IPS-18c (cell line): ENCODE results near the gene NPY.

ENCODE experiments used
- H3K4me3 ChIP-seq: 2 replicates; pipeline ENCODE4 v1.7.0; 2013; ENCODE audit warnings: low read depth, mild to moderate bottlenecking, low read length, moderate library complexity; ENCODE audit not compliant: insufficient read depth
- H3K9me3 ChIP-seq: one replicate; pipeline ENCODE4 v1.6.1; 2013; ENCODE audit warnings: mild to moderate bottlenecking, low read length, moderate library complexity; ENCODE audit not compliant: control insufficient read depth, insufficient read depth

The NPY gene

DNA sequence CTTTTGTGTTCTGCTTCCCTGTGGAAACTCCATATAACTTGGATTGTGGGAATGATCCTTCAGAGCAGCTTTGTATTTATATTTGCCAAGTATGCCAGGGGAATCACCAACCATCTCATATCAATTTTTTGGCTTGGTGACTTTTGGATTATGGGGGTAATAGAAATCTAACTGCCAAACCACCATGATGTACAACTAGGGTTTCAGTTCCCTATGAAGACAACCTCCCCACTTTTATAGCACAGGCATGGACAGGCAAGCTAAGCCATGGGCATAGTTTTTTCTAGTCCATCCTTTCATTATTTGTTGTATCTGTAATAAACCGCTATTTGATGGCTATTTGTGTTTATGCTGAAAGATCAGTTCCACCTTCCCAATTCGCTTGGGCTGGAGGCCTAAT is 17.7 kb downstream of the NPY start:
- no peak overlapping the region for H3K4me3 ChIP-seq
- H3K9me3 ChIP-seq, result no peaks in the 10 kb centered on the region

DNA sequence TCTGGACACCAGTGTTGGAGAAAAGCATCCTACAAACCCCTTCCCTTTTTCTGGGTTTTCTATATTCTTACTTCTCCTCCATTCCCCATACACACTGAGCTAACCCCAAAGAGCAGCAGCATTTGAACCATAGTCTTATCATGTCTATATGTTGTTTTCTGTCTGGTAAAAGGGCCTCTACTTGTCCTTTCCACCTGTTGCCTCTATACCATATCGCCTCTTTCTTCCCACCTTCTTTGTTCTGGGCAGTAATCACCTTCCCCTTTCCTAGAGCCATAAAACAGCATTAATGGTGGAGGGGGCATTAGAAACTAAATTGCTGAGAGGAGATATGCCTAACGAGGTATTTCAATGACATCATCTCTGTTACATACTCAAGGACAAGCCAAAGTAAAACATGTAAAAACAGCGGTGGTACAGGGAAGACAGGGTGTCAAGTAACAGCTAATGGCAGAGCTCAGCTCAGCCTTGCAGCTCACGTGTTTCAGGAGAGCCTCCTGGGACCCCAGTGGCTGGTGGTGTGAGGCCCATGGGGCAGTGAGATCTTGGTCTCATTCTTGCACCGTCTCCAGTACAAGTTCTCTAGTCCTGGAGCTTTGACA is 20.6 kb downstream of the NPY start:
- Histone ChIP-seq H3K9me3 (no peaks in the 10 kb centered on the region), H3K4me3 (no peak overlapping the region)

DNA sequence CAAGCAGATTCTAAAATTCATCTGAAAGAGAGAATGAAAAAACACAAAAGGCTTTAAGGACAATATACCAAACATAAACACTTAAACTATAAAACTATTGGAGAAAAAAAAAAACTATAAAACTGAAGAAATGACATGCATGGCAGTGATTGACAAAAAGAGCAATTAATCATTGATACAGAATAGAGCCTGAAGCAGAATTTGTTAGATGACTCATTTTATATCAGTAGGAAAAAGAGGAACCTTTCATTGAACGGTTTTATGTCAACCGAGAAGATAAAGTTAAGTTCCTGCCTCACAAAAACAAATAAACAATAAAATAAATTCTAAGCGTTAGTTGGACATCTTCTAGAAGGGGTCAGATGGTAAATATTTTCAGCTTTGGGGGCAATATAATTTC is 23.3 kb downstream of the NPY start:
- no peak overlapping the region for H3K4me3 ChIP-seq
- no peaks in the 10 kb centered on the region for H3K9me3 ChIP-seq

GRCh38 chr7:24312588-24312987 is 28.6 kb downstream of the NPY start:
- H3K9me3 ChIP-seq, result no peaks in the 10 kb centered on the region
- H3K4me3 ChIP-seq, result no peak overlapping the region

DNA sequence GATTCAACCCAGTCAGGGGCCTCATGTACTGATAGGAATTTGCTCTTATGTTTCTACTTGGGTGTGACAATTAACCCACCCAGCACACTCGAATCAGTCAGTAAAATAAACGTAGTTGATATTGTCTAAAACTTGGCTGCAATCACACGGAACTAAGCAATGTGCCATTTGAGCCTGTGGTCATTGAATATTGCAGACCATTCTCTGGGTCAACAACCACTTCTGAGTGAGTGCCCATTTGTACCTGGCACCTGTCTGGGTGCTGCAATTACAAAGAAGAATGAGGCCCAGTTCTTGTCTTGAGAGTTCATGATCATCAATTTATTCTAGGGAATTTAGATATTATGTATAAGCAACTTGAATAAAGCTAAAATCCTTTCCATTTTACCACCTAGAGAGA is 29.8 kb downstream of the NPY start:
- H3K9me3 ChIP-seq, result no peaks in the 10 kb centered on the region
- no peak overlapping the region for H3K4me3 ChIP-seq

DNA sequence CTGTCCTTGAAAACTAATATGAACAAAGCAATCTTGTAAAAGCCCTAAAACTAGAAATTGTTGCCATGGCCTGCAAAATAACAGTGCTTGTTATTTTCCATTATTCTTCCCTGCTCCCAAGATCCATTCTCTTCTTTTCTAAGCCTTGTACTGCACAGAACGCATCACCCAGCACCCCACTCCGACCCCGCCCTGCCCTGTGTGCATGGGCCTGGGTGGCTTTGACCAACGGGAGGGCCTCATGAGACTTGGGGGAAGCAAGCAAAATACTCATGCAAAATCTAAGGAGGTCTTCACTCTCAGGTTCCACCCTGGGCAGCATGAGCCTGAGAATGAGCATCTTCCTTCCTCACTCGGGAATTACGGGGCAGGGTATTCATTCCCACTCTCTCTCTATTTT is 32.4 kb downstream of the NPY start:
- no peaks in the 10 kb centered on the region for H3K9me3 ChIP-seq
- H3K4me3 ChIP-seq, result no peak overlapping the region

DNA sequence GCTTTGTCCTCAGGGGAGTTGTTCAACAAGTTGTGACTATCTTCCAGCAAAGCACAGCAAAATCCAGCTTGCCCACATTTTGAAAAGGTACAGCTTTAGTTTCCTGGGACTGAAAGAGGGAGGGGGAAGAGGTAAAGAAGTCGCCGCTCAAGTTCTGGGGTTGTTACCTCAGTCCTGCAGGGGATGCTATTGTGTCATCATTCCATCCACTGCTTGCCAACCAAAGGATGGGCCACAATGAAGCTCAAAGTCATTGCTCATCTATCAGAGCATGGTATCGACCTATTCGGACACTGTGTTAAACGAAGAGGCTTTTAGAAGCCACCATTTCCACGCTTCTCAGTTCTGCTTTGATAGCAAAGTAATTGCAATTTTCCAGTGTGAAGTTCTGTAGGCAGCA is 34.3 kb downstream of the NPY start:
- Histone ChIP-seq H3K4me3 (no peak overlapping the region), H3K9me3 (no peaks in the 10 kb centered on the region)

- Histone ChIP-seq H3K9me3 (no peaks in the 10 kb centered on the region), H3K4me3 (no peak overlapping the region)
Observed at GRCh38 chr7:24319209-24319608, 35.2 kb downstream of the NPY start.

GRCh38 chr7:24323961-24324480 is 40.0 kb downstream of the NPY start:
- Histone ChIP-seq H3K4me3 (no peak overlapping the region), H3K9me3 (no peaks in the 10 kb centered on the region)

DNA sequence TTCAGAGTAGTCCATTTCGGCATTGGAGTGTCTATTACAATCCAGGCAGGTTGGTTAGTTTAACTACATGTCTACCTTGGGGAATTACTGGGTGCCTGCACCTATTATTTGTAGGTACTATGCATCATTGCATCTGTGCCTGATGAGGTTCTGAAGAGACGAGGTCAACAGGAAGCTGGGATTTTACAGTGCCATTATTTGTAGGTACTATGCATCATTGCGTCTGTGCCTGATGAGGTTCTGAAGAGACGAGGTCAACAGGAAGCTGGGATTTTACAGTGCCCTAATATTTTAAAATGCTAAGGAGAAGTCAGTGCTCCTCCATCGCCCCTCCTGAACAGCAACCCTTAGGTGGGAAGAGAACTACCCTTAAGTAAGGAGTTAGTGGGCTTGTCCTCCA is 41.7 kb downstream of the NPY start:
- H3K9me3 ChIP-seq, result no peaks in the 10 kb centered on the region
- H3K4me3 ChIP-seq, result no peak overlapping the region

DNA sequence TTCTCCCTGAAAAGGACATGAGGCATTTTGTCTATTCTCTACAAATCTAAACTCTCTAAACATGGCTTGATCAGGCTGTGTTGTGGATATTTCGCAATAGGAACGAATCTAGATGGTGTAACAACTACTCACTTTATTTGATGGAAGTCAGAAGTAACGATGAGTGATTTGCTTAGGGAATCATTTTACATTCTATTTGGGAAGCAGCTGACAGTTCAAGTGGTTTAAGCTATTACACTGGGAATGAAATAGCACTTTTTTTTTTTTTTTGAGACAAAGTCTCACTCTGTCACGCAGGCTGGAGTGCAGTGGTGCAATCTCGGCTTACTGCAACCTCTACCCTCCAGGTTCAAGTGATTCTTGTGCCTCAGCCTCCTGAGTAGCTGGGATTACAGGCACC is 44.1 kb downstream of the NPY start:
- H3K4me3 ChIP-seq, result no peak overlapping the region
- no peaks in the 10 kb centered on the region for H3K9me3 ChIP-seq

DNA sequence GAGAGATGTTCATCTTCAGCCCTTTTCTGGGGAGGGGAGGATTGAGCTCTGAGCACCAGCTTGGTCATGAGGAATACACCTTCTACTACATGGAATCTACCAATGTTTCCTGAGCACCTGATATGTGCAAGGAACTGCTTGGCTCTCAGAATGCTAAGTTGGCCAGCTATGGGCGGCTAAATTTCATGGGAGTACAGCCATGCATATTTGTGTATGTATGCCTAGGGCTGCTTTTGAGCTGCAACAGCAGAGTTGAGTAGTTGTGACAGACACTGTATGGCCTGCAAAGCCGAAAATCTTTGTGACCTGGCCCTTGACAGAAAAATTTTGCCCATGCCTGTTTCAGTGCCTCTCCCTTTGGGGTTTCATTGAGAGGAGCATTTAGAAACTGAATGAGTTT is 44.9 kb downstream of the NPY start:
- no peak overlapping the region for H3K4me3 ChIP-seq
- no peaks in the 10 kb centered on the region for H3K9me3 ChIP-seq

DNA sequence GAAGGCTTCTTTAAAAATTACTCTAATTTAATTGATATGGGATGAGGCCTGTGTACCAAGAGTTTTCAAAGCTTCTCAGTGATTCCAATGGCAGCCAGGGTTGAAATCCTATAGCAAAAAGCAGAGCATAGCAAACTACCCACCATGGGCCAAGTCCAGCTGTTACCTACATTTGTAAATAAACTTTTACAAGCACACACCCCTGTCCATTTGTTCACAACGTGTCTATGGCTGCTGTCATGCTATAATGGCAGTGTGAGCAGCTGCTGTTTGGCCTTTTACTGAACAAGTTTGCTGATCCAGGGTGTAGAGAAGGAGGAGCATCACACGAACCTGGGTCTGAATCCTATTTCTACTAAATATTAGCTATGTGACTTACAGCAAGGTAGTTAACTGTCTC is 50.0 kb downstream of the NPY start:
- Histone ChIP-seq H3K9me3 (no peaks in the 10 kb centered on the region), H3K4me3 (no peak overlapping the region)

- H3K4me3 ChIP-seq, result no peak overlapping the region
- no peaks in the 10 kb centered on the region for H3K9me3 ChIP-seq
Observed at GRCh38 chr7:24334627-24335026, 50.6 kb downstream of the NPY start.

- no peaks in the 10 kb centered on the region for H3K9me3 ChIP-seq
- H3K4me3 ChIP-seq, result no peak overlapping the region
Observed at GRCh38 chr7:24336461-24336860, 52.5 kb downstream of the NPY start.

DNA sequence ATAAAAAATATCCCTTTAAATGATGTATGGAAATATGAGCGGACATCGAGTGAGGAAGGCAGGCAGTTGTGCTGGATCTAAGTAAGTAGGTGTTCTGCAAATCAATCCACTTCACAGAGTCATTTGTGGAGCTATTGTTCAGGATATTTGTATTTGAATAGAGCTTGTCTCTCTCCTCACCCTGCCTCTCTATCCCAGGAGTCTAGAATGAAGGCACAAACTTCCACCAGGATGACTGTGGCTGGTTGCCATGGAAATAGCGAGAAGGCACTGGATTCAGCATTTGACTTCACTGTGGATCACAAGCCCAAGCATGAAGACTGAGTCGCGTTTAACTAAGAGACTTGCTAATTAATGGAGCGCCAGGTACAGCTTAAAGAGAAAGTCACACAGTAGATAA is 53.2 kb downstream of the NPY start:
- no peaks in the 10 kb centered on the region for H3K9me3 ChIP-seq
- H3K4me3 ChIP-seq, result no peak overlapping the region

GRCh38 chr7:24339575-24339974 is 55.6 kb downstream of the NPY start:
- no peak overlapping the region for H3K4me3 ChIP-seq
- H3K9me3 ChIP-seq, result no peaks in the 10 kb centered on the region

DNA sequence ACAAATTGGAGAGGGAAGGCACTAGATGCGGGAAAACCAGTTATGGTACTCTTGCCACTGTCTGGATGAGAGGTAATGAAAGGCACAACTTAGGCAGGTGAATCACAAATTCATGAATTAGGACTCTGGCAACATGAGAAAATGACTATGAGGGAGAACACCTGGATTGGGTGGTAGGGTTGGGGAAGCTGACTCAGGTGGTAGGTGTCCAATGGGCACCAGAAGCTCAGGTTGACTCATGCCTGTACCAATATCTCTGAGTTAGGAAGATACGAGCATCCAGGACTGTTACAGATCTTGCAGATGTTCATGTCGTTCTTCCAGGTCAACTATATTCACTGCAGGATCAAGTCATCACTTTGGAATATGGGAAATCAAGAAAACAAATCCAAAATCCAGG is 56.7 kb downstream of the NPY start:
- Histone ChIP-seq H3K9me3 (no peaks in the 10 kb centered on the region), H3K4me3 (no peak overlapping the region)
